ENCODE measurements around the gene TTC39B. TPM values are rescaled to one million over a fixed set of nuclear protein-coding genes. Genes with fewer than 3 reads are reported as not detected.

Gene TTC39B
- total RNA-seq, 1 experiment from 2014 or later, result 7.4 TPM

GRCh38 chr9:15200111-15200510 lies 106.9 kb downstream of the TTC39B start:
- Histone ChIP-seq H3K4me2 (ENCODE audit: low read length) (no peak overlapping the region), H4K20me1 (ENCODE audit: insufficient read depth) (no peaks in the 10 kb centered on the region), H3K9me3 (ENCODE audit: control insufficient read depth in 1 of 2, insufficient read depth in 1 of 2, low read depth in 1 of 2, low read length in 2 of 2) (no peaks in the 10 kb centered on the region), H3K36me3 (ENCODE audit: control insufficient read depth in 1 of 2, insufficient read depth in 2 of 2, low read length in 2 of 2) (no peaks in the 10 kb centered on the region), H2AFZ (ENCODE audit: low read depth, low read length, poor library complexity, severe bottlenecking) (no peak overlapping the region), H3K27ac (ENCODE audit: low read depth, low read length) (no peak overlapping the region), H3K9me2 (ENCODE audit: insufficient read depth) (no peaks in the 10 kb centered on the region), H3K4me3 (replicated peaks in 1 of 2; ENCODE audit: low read depth in 1 of 2, low read length in 2 of 2) (no peak overlapping the region), H3K27me3 (ENCODE audit: insufficient read depth, low read length) (no peaks in the 10 kb centered on the region), H3K4me1 (ENCODE audit: control insufficient read depth in 1 of 2, insufficient read depth in 2 of 2, low read length in 2 of 2) (no peaks in the 10 kb centered on the region), H3K79me2 (ENCODE audit: insufficient read depth, low read length) (no peaks in the 10 kb centered on the region), H3K9ac (ENCODE audit: low read length) (no peak overlapping the region)
- TF ChIP-seq SP1 (IDR thresholded peaks at IDR 0.05; ENCODE audit: low read depth), result no peak
- TF ChIP-seq RAD21 (IDR thresholded peaks at IDR 0.05; ENCODE audit: low read depth), result no peak
- no peak for TF ChIP-seq CBX3 (IDR thresholded peaks at IDR 0.05; ENCODE audit: low read depth)
- TF ChIP-seq EZH2phosphoT487 (IDR thresholded peaks at IDR 0.05; ENCODE audit: borderline replicate concordance), result no peak
- TF ChIP-seq FOSL1 (IDR thresholded peaks at IDR 0.05; ENCODE audit: low read depth), result no peak
- no peak for TF ChIP-seq ELF1 (IDR thresholded peaks at IDR 0.05; ENCODE audit: borderline replicate concordance, low read depth)
- no peak for TF ChIP-seq POLR2AphosphoS5 (IDR thresholded peaks at IDR 0.05; ENCODE audit: low read depth, low read length)
- TF ChIP-seq, protein P1, sequence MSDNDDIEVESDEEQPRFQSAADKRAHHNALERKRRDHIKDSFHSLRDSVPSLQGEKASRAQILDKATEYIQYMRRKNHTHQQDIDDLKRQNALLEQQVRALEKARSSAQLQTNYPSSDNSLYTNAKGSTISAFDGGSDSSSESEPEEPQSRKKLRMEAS (IDR thresholded peaks at IDR 0.05), result no peak
- no peak for TF ChIP-seq EZH2 (IDR thresholded peaks at IDR 0.05)
- no peak for TF ChIP-seq ZNF274 (IDR thresholded peaks at IDR 0.05; ENCODE audit: low read depth, low read length)
- TF ChIP-seq ZFX (IDR thresholded peaks at IDR 0.05), result no peak
- TF ChIP-seq SIN3A (IDR thresholded peaks at IDR 0.05; ENCODE audit: low read depth), result no peak
- TF ChIP-seq POLR2A (IDR thresholded peaks at IDR 0.05; ENCODE audit: borderline replicate concordance, extremely low read depth, insufficient read depth, insufficient read length), result no peak
- TF ChIP-seq, protein P2, sequence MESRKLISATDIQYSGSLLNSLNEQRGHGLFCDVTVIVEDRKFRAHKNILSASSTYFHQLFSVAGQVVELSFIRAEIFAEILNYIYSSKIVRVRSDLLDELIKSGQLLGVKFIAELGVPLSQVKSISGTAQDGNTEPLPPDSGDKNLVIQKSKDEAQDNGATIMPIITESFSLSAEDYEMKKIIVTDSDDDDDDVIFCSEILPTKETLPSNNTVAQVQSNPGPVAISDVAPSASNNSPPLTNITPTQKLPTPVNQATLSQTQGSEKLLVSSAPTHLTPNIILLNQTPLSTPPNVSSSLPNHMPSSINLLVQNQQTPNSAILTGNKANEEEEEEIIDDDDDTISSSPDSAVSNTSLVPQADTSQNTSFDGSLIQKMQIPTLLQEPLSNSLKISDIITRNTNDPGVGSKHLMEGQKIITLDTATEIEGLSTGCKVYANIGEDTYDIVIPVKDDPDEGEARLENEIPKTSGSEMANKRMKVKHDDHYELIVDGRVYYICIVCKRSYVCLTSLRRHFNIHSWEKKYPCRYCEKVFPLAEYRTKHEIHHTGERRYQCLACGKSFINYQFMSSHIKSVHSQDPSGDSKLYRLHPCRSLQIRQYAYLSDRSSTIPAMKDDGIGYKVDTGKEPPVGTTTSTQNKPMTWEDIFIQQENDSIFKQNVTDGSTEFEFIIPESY (IDR thresholded peaks at IDR 0.05; ENCODE audit: extremely low read depth, insufficient replicate concordance, low read length), result no peak
- no peak for TF ChIP-seq TCF7L2 (IDR thresholded peaks at IDR 0.05; ENCODE audit: borderline replicate concordance, extremely low read depth, insufficient read depth, insufficient read length)
- TF ChIP-seq ATF3 (IDR thresholded peaks at IDR 0.05), result no peak
- TF ChIP-seq, protein P3, sequence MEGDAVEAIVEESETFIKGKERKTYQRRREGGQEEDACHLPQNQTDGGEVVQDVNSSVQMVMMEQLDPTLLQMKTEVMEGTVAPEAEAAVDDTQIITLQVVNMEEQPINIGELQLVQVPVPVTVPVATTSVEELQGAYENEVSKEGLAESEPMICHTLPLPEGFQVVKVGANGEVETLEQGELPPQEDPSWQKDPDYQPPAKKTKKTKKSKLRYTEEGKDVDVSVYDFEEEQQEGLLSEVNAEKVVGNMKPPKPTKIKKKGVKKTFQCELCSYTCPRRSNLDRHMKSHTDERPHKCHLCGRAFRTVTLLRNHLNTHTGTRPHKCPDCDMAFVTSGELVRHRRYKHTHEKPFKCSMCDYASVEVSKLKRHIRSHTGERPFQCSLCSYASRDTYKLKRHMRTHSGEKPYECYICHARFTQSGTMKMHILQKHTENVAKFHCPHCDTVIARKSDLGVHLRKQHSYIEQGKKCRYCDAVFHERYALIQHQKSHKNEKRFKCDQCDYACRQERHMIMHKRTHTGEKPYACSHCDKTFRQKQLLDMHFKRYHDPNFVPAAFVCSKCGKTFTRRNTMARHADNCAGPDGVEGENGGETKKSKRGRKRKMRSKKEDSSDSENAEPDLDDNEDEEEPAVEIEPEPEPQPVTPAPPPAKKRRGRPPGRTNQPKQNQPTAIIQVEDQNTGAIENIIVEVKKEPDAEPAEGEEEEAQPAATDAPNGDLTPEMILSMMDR (IDR thresholded peaks at IDR 0.05 in 2 of 3, conservative IDR thresholded peaks at IDR 0.05 in 1 of 3; ENCODE audit: borderline replicate concordance in 1 of 3, insufficient read depth in 1 of 3, low read depth in 2 of 3, low read length in 2 of 3), result no peak
- no peak for TF ChIP-seq YY1 (IDR thresholded peaks at IDR 0.05; ENCODE audit: extremely low read depth, insufficient replicate concordance, low read depth, low read length)
- TF ChIP-seq SRF (IDR thresholded peaks at IDR 0.05; ENCODE audit: low read depth), result no peak
- BruUV-seq (replicated peaks), result no TSS peak
- ATAC-seq (no peak), DNase-seq (ENCODE audit: low read depth, low spot score) (no peak)
- RAD21 ChIA-PET (ENCODE audit: low non-redundant PET in 1 of 2, low total read pairs in 2 of 2, uncharacterized antibody in 2 of 2, unreplicated experiment in 2 of 2), result no interaction called here
- intact Hi-C loops (cut with micrococcal nuclease), result no loop called here
- POLR2A ChIA-PET, result no interaction called here
- CTCF ChIA-PET, result no interaction called here
